ENCODE data around the gene GORASP2.

The GORASP2 gene

DNA sequence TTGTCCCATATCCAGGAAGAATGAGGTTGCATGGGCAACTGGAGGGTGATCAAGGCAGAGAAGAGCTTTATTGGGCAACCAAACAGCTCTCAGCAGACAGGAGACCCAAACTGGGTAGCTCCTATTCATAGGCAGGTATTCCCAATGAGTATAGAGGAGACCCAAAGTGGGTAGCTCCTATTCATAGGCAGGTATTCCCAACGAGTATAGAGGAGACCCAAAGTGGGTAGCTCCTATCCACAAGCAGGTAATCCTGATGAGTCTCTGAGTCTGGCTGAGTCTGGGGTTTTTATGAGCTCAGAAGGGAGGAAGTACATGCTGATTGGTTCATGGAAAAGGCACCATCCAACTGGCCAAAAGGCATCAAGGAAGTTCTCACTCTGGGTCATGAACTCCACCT, 5.3 kb upstream of the GORASP2 start:
- DNase-seq (ENCODE audit: low read depth in 3 of 3) = no peak

DNA sequence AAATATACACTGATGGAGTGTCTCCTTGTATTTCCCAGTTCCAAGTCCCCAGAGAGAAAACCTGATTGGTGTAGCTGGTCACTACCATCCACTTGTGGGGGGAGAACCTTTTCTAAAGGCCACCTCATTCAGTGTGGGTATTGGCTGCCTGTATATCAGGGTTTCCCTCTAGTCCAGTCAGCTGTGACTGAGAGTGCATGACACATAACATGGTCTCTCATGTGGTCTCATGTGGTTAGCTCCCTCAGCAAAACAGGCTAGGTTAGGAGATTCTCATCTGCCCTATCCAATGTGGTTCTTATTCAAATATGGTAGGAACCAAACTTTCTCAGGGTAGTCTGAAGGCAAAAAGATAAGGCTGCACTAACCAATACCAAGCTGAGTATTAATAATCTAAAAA, 4.1 kb upstream of the GORASP2 start:
- no peak for DNase-seq (ENCODE audit: low read depth in 3 of 3)

DNA sequence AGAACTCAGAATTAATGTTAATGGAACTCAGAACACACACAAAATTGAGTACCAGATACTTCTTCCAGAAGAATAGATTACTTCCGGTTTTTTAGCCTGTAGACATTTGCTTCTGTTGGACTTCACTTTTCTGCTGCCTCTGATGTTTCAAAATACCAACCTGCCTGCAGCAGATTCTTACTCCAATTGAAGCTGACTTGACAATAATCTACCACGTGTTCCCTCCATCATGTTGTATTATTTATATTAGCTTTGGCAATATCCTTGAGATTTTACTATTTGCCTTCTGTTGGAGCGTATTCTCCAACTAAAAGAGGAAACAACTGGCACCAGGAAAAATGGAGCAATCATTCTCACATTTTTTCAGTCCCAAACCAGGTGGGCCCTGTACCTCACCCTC, 3.1 kb upstream of the GORASP2 start:
- DNase-seq (ENCODE audit: low read depth in 3 of 3) = no peak

DNA sequence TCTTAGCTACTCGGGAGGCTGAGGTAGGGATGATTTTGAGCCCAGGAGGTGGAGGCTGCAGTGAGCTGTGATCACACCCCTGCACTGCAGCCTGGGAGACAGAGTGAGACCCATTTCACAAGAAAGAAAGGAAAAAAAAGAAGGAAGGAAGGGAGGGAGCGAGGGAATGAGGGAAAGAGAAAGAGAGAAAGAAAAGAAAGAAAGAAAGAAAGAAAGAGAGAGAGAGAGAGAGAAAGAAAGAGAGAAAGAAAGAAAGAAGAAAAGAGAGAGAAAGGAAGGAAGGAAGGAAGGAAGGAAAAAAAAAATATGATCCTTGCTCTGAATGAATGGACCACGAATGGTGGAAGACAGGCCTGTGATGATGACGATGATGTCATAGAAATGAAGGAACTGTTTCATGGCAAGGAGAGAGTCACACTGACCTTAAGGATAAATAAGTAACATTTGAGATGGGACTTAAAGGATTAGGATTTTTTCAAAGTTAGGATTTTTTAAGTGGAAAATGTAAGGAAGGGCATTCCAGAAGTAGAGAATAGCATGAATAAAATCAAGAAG, 2.2 kb upstream of the GORASP2 start:
- DNase-seq (ENCODE audit: low read depth in 3 of 3) = no peak

DNA sequence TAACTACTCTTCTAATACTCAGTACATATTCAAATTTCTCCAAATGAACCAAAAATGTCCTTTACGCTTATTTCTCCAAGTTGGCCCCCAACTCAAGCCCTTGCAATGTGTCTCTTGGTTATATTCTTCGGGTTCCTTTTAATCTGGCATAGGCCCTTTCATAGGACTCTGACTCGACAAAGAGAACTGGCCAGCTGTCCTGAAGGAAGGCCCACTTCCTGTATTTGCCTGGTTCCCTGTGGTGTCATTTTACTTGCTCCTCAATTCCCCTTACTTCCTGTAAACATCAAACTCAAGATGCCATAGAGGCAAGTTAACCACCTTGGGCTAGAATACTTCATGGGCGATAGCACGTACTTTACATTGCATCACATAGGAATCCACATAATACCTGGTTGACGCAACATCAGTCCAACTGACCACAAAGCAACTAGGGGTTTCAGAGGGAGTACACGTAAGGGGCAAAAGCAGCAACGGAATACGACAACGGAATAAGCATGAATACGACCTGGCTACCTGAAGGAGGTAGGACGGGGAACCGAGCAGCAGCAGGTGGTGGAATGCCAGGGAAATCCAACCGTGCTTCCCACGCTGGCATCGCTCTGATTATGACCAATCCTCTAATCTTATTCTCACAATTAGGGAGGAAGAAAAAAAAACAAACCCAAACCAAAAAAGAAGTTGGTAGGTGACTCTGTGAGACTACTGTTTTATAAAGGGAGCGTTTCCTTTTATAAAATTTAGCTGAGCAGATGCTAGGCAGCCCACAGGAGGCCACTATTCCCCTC, 823 bp upstream of the GORASP2 start:
- DNase-seq (ENCODE audit: low read depth in 3 of 3) = no peak

DNA sequence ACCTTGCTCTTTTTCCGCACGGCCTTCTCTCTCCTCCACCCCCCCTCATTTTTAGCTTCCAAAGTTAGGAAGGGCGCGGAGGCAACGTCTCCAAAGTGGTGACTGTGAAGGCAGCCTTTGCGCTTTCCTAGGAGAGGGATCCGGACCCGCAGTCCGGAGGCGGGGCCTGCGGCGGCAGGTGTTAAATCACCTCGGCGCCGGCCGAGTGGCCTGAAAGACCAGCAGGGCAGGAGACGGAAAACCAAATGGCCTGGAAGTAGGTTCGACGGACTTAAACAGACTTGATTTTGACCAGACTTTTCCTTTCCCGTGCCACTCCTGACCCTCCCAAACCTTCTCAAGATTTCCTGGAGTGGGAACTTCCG, 615 bp downstream of the GORASP2 start:
- peak in 1 of 3 donors; percentile 17 for DNase-seq (ENCODE audit: low read depth in 3 of 3)

- peak; percentile 25 to 47 (median 30) for DNase-seq (ENCODE audit: low read depth in 3 of 3)
These were observed 1.3 kb downstream of the GORASP2 start for GRCh38 chr2:170930131-170930990.

DNA sequence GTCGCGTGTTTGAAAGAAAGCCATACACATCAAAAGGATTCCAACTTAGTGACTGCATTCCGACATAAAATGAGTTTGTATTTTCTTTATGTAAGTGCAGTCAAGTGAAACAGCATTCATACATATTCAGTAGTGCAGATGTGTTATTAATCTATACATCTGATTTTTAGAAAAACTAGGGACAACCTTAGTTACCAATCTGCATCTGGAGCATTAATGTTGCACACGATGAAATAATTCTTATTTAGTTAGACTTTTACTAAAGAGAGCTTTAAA, 1.9 kb downstream of the GORASP2 start:
- DNase-seq (ENCODE audit: low read depth in 3 of 3) = no peak

- no peak for DNase-seq (ENCODE audit: low read depth in 3 of 3)
These were observed 3.1 kb downstream of the GORASP2 start for GRCh38 chr2:170932166-170932565.

GRCh38 chr2:170932948-170933347, 3.9 kb downstream of the GORASP2 start:
- DNase-seq (ENCODE audit: low read depth in 3 of 3) = no peak

- no peak for DNase-seq (ENCODE audit: low read depth in 3 of 3)
These were observed 8.8 kb downstream of the GORASP2 start for GRCh38 chr2:170937709-170938379.

DNA sequence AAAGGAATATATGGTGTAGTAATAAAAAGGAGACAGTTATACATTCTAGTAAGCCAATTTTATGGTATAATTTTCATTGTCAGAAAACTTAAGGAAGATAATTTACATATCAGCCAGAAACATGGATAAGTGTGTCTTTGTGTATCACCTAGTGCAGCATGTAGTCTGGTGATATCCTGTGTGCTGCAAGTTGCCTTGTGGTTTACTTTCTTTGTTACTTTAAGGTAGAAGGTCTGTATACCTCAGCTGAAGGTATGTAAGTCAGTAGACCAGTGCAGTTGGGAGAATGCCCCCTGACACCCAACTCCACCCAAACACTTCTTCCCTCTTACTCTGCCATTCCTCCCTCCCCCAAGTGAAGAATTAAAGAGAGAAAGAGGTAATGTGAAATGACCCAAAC, 11.0 kb downstream of the GORASP2 start:
- DNase-seq (ENCODE audit: low read depth in 3 of 3) = no peak

DNA sequence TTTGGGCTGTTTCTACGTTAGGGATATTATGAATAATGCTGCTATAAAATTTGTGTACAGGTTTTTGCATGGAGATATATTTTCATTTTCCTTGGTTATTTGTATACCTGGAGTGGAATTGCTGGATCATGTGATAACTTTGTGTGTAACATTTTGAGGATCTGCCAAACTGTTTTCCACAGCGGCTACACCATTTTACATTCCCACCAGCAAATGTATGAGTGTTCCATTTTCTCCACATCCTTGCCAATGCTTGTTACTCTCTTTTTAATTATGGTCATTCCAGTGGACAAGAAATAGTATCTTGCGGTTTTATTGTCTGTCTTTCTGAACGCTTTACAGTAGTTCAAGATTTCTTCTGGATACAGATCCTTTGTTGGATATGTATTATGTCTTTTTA, 13.6 kb downstream of the GORASP2 start:
- no peak for DNase-seq (ENCODE audit: low read depth in 3 of 3)

DNA sequence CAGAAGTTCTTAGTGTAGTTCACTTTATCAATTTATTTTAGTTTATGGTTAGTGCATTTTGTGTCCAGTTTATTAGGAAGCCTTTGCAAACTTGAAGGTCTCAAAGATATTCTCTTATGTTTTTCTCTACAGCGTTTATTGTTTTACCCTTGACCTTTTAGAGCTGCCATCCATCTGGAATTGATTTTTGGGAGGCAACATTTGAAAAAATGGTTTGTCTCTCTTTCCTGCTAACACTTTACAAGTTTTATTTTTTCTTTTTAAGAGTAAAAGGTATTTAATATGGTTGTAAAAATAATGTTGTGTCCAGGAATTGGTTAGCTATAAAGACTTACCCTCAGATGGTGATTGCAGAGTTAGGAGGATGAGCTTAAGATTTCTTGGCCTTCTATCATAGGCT, 14.0 kb downstream of the GORASP2 start:
- DNase-seq (ENCODE audit: low read depth in 3 of 3) = no peak

DNA sequence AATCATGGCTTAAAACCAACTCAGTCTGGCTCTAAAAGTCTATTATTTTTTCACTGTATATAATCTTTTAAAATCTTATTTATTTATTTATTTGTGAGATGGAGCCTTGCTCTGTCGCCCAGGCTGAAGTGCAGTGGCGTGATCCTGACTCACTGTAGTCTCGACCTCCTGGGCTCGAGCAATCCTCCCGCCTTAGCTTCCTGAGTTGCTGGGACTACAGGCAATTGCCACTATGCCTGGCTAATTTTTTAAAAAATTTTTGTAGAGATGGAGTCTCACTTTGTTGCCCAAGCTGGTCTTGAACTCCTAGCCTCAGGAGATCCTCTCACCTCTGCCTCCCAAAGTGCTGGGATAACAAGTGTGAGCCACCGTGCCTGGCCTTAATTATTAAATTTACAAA, 14.5 kb downstream of the GORASP2 start:
- DNase-seq (ENCODE audit: low read depth in 3 of 3) = no peak

GRCh38 chr2:170944545-170944944, 15.5 kb downstream of the GORASP2 start:
- no peak for DNase-seq (ENCODE audit: low read depth in 3 of 3)

GRCh38 chr2:170949415-170949814, 20.4 kb downstream of the GORASP2 start:
- DNase-seq (ENCODE audit: low read depth in 3 of 3) = no peak

GRCh38 chr2:170950221-170950761, 21.2 kb downstream of the GORASP2 start:
- no peak for DNase-seq (ENCODE audit: low read depth in 3 of 3)

GRCh38 chr2:170953941-170954340, 24.9 kb downstream of the GORASP2 start:
- no peak for DNase-seq (ENCODE audit: low read depth in 3 of 3)

GRCh38 chr2:170963386-170963785, 34.3 kb downstream of the GORASP2 start:
- no peak for DNase-seq (ENCODE audit: low read depth in 3 of 3)

- no peak for DNase-seq (ENCODE audit: low read depth in 3 of 3)
These were observed 36.6 kb downstream of the GORASP2 start for GRCh38 chr2:170965446-170966225.
